Activated naive CD8-positive, alpha-beta T cell treated with anti-CD3 and anti-CD28 coated beads, Interleukin-2, amount 50 U/mL, for 24 hours (primary cell): ENCODE measurements around the gene PTGIS.

Experiments used
- ATAC-seq: fragments of 150-1000 bp; cut with Tn5 transposase; one replicate; pipeline ENCODE4 v1.10.0; 2021
- DNase-seq: peaks from one replicate; pipeline ENCODE4 v3.0.0; 2021
- H3K27ac Mint-ChIP-seq: one replicate; pipeline ENCODE4 v1.8.0; 2021; ENCODE audit warnings: mild to moderate bottlenecking, mixed read lengths
- H3K27me3 Mint-ChIP-seq: one replicate; pipeline ENCODE4 v1.8.0; 2021; ENCODE audit warnings: mixed read lengths
- H3K36me3 Mint-ChIP-seq: one replicate; pipeline ENCODE4 v1.8.0; 2021; ENCODE audit warnings: low read depth, mixed read lengths
- H3K4me1 Mint-ChIP-seq: one replicate; pipeline ENCODE4 v1.8.0; 2021; ENCODE audit warnings: mixed read lengths
- H3K4me3 Mint-ChIP-seq: one replicate; pipeline ENCODE4 v1.8.0; 2021; ENCODE audit warnings: mild to moderate bottlenecking, moderate library complexity, mixed read lengths
- H3K9me3 Mint-ChIP-seq: one replicate; pipeline ENCODE4 v1.8.0; 2021; ENCODE audit warnings: mixed read lengths

Gene PTGIS

DNA sequence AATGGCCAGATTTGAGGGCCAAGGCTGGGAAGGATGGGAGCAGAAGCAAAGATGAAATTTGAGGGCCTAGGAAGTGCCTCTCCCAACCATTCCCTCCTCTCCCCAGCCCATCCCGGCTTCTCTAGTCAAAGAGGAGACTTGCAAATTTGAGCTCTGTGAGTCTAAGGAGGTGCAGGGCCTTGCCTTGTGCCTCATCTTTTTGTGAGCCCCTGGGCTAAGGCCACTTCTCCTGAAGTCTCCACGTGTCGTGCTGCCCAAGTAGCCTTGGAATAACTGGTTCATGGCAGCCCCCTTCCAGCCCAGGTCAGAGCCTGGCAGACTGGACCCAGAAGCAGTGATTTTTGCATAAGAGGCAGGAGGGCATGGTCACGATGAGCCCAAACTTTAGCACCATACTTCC, 6.7 kb downstream of the PTGIS start:
- Mint-ChIP-seq H3K27ac (no peak overlapping the region), H3K9me3 (peaks cover 5% of the 10 kb centered on the region), H3K27me3 (peaks cover 56% of the 10 kb centered on the region), H3K4me3 (no peak overlapping the region), H3K36me3 (peaks cover 1% of the 10 kb centered on the region), H3K4me1 (peaks cover 3% of the 10 kb centered on the region)
- ATAC-seq: no peak
- DNase-seq: no peak

DNA sequence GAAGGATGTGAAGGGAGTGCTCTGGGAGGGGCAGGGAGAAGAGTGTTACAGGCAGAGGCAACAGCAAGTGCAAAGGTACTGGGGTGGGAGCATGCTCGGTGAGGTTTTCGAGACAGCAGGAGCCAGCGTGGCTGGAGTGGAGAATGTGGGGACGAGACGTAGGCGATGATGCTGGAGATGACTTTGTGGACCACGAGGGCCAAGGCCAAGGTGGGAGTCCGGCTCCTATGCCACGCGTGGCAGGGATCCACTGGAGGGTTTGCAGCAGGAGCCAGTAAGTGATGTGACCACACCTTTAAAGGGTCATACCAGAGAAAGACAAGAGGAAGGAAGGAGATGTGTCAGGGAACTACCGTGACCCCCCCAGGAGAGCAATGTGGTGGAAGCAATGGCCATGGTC, 7.3 kb downstream of the PTGIS start:
- H3K27me3 Mint-ChIP-seq: peaks cover 52% of the 10 kb centered on the region
- ATAC-seq (no peak), DNase-seq (no peak)
- H3K4me1 Mint-ChIP-seq: peaks cover 3% of the 10 kb centered on the region
- no peak overlapping the region for H3K4me3 Mint-ChIP-seq
- peaks cover 3% of the 10 kb centered on the region for H3K36me3 Mint-ChIP-seq
- no peak overlapping the region for H3K27ac Mint-ChIP-seq
- peaks cover 5% of the 10 kb centered on the region for H3K9me3 Mint-ChIP-seq

- Mint-ChIP-seq H3K4me3 (no peak overlapping the region), H3K36me3 (peaks cover 4% of the 10 kb centered on the region), H3K9me3 (peaks cover 5% of the 10 kb centered on the region), H3K27ac (no peak overlapping the region), H3K4me1 (peaks cover 3% of the 10 kb centered on the region), H3K27me3 (peaks cover 51% of the 10 kb centered on the region)
- DNase-seq (no peak), ATAC-seq (no peak)
These were observed 7.8 kb downstream of the PTGIS start for GRCh38 chr20:49560186-49560585.

DNA sequence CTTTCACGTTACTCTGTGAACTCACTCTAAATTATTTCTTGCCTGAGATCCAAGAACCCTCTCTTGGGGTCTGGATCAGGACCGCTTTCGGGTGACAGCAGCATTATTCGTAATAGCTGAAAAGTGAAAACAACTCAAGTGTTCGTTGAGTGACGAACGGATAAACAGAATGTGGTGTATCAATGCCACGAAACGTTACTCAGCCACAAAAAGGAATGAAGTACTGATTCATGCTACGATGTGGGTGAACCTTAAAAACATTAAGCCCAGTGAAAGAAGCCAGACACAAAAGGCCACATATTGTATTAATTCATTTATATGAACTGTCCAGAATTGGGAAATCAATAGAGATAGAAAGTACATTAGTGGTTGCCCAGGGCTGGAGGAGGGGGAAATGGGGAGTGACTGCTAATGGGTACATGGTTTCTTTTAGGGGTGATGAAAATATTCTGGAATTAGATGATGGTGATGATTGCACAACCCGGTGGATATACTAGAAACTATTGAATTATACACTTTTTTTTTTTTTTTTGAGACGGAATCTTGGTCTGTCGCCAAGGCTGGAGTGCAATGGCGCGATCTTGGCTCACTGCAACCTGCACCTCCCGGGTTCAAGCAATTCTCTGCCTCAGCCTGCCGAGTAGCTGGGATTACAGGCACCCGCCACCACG, 8.4 kb downstream of the PTGIS start:
- DNase-seq (no peak), ATAC-seq (no peak)
- Mint-ChIP-seq H3K27ac (no peak overlapping the region), H3K4me1 (peaks cover 3% of the 10 kb centered on the region), H3K9me3 (peaks cover 5% of the 10 kb centered on the region), H3K27me3 (peaks cover 52% of the 10 kb centered on the region), H3K4me3 (no peak overlapping the region), H3K36me3 (peaks cover 4% of the 10 kb centered on the region)

GRCh38 chr20:49558826-49559225, 9.1 kb downstream of the PTGIS start:
- Mint-ChIP-seq H3K27ac (no peak overlapping the region), H3K27me3 (peaks cover 56% of the 10 kb centered on the region), H3K36me3 (peaks cover 4% of the 10 kb centered on the region), H3K4me3 (no peak overlapping the region), H3K9me3 (peaks cover 5% of the 10 kb centered on the region), H3K4me1 (peaks cover 3% of the 10 kb centered on the region)
- DNase-seq (no peak), ATAC-seq (no peak)

GRCh38 chr20:49557449-49557848, 10.5 kb downstream of the PTGIS start:
- ATAC-seq: no peak
- peaks cover under 1% of the 10 kb centered on the region for H3K4me1 Mint-ChIP-seq

GRCh38 chr20:49556621-49557020, 11.3 kb downstream of the PTGIS start:
- ATAC-seq (no peak), DNase-seq (no peak)
- Mint-ChIP-seq H3K27ac (no peak overlapping the region), H3K9me3 (peaks cover 5% of the 10 kb centered on the region), H3K4me3 (no peak overlapping the region), H3K4me1 (peaks cover 5% of the 10 kb centered on the region), H3K36me3 (peaks cover 4% of the 10 kb centered on the region), H3K27me3 (peaks cover 53% of the 10 kb centered on the region)

More at GRCh38 chr20:49557449-49557848, 10.5 kb downstream of the PTGIS start:
- DNase-seq: no peak
- no peak overlapping the region for H3K4me3 Mint-ChIP-seq
- peaks cover 48% of the 10 kb centered on the region for H3K27me3 Mint-ChIP-seq
- peaks cover 5% of the 10 kb centered on the region for H3K9me3 Mint-ChIP-seq
- peaks cover 4% of the 10 kb centered on the region for H3K36me3 Mint-ChIP-seq
- H3K27ac Mint-ChIP-seq: no peak overlapping the region

GRCh38 chr20:49549801-49550551, 18.0 kb downstream of the PTGIS start:
- no peak overlapping the region for H3K4me3 Mint-ChIP-seq
- peaks cover 5% of the 10 kb centered on the region for H3K4me1 Mint-ChIP-seq
- H3K27me3 Mint-ChIP-seq: peaks cover 20% of the 10 kb centered on the region
- H3K27ac Mint-ChIP-seq: no peak overlapping the region
- no peak for DNase-seq
- peak; percentile 61 for ATAC-seq
- H3K36me3 Mint-ChIP-seq: peaks cover 11% of the 10 kb centered on the region
- peaks cover 9% of the 10 kb centered on the region for H3K9me3 Mint-ChIP-seq

DNA sequence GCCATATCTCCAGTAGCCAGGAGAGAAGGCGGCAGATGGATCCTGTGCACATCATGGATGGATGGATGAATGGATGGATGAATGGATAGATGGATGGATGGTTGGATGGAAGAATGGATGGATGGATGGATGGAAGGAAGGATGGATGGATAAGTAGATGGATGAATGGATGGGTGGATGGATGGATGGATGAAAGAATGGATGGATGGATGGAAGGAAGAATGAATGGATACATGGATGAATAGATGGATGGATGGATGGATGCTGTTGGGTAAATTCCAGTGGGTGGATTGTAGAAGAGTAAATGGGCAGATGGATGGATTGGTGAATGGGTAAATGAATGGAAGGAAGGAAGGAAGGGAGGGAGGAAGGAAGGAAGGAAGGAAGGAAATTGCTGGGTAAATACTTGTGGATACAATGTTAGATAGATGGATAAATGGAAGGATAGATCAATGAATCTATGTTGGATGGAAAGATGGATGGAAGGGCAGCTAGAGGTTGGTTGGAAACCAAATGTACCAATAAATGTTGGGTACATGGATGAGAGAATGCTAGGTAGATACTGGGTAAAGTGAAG, 19.5 kb downstream of the PTGIS start:
- ATAC-seq (no peak), DNase-seq (no peak)
- H3K4me3 Mint-ChIP-seq: no peak overlapping the region
- peaks cover 10% of the 10 kb centered on the region for H3K4me1 Mint-ChIP-seq
- no peak overlapping the region for H3K27ac Mint-ChIP-seq
- peaks cover 18% of the 10 kb centered on the region for H3K27me3 Mint-ChIP-seq
- peaks cover 15% of the 10 kb centered on the region for H3K9me3 Mint-ChIP-seq
- peaks cover 17% of the 10 kb centered on the region for H3K36me3 Mint-ChIP-seq

DNA sequence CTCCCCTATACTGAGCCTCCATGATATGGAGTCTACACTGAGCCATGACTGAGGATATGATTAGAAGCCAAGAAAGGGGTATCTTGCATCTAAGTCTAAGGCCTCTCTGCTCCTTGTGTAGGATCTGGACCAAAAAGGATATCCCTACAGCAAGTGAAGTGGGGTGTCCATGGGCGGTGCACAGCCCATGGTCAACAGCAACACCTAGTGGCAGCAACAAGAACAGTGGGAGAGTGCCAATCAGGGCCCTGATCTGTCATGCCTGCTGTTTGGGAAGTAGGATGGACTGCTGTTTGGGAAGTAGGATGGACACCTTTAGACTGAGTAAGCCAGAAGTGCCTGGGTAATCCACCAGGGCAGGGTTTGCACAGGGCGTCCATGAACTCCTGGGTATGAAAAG, 22.4 kb downstream of the PTGIS start:
- H3K27me3 Mint-ChIP-seq: peaks cover 5% of the 10 kb centered on the region

DNA sequence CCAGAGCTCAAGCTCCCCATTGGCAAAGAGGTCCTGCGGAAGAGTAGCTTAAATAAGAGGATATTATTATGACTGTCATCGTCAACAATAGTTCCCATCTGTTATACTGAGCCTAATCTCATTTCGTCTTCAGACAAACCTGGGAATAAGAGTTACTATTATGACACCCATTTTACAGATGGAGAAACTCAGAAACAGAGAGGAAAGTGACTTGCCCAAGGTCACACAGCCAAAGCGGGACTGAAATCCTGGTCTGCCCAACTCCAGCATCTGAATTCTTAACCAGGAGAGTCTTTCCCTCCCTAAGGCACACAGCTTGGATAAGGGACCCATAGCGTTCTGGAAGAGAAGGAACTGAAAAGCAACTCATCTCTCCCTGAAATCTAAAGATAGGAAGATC, 23.4 kb downstream of the PTGIS start:
- peaks cover 17% of the 10 kb centered on the region for H3K36me3 Mint-ChIP-seq
- ATAC-seq: no peak

More for the DNA sequence above, 22.4 kb downstream of the PTGIS start:
- ATAC-seq (no peak), DNase-seq (no peak)
- H3K36me3 Mint-ChIP-seq: peaks cover 17% of the 10 kb centered on the region
- no peak overlapping the region for H3K27ac Mint-ChIP-seq
- peaks cover 22% of the 10 kb centered on the region for H3K4me1 Mint-ChIP-seq
- H3K9me3 Mint-ChIP-seq: peaks cover 15% of the 10 kb centered on the region
- H3K4me3 Mint-ChIP-seq: no peak overlapping the region

GRCh38 chr20:49543858-49544437, 24.0 kb downstream of the PTGIS start:
- Mint-ChIP-seq H3K9me3 (peaks cover 15% of the 10 kb centered on the region), H3K4me3 (no peak overlapping the region), H3K4me1 (peaks cover 22% of the 10 kb centered on the region), H3K36me3 (peaks cover 18% of the 10 kb centered on the region), H3K27ac (no peak overlapping the region), H3K27me3 (peaks cover 13% of the 10 kb centered on the region)
- no peak for DNase-seq
- ATAC-seq: no peak

More for the DNA sequence above, 23.4 kb downstream of the PTGIS start:
- no peak for DNase-seq
- Mint-ChIP-seq H3K9me3 (peaks cover 15% of the 10 kb centered on the region), H3K27me3 (peaks cover 13% of the 10 kb centered on the region), H3K4me3 (no peak overlapping the region), H3K4me1 (peaks cover 22% of the 10 kb centered on the region), H3K27ac (no peak overlapping the region)

DNA sequence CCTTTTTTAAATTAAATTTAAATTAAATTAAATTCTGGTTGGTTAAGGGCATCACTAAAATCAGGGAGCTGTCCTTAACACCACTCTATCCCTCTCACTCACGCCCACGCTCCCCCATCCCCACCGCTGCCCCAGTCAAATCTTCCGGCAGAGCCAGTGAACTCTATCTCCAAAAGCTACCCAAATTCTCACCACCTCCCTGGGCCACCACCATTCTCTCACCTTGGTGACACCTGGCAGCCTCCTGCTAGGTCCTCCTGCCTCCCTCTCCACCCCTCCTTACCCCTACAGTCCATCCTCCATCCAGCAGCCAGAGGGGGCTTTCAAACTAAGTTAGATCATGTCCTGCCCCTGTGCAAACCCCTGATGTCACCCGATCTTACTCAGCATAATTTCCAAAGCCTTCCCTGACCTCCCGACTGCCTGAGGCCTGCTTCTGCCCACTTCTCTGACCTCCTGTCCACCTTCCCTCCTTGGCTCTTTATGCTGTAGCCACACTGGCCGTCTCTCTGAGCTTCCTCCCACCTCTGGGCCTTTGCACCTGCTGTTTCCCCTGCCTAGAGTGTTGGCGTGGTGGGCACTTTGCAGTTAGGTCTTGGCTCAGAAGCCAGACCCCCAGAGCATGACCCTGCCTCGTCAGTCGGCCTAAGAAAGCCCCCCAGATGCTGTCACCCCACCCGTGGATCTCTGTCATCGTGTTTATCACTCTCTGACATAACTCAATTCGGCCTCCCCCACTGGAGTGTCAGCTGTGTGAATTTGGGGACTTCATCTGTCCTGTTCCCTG, 24.7 kb downstream of the PTGIS start:
- DNase-seq (no peak), ATAC-seq (no peak)
- peaks cover 20% of the 10 kb centered on the region for H3K36me3 Mint-ChIP-seq
- peaks cover 22% of the 10 kb centered on the region for H3K4me1 Mint-ChIP-seq
- H3K9me3 Mint-ChIP-seq: peaks cover 15% of the 10 kb centered on the region
- peaks cover 15% of the 10 kb centered on the region for H3K27me3 Mint-ChIP-seq
- H3K4me3 Mint-ChIP-seq: no peak overlapping the region
- peak overlapping the region; percentile 91 for H3K27ac Mint-ChIP-seq

DNA sequence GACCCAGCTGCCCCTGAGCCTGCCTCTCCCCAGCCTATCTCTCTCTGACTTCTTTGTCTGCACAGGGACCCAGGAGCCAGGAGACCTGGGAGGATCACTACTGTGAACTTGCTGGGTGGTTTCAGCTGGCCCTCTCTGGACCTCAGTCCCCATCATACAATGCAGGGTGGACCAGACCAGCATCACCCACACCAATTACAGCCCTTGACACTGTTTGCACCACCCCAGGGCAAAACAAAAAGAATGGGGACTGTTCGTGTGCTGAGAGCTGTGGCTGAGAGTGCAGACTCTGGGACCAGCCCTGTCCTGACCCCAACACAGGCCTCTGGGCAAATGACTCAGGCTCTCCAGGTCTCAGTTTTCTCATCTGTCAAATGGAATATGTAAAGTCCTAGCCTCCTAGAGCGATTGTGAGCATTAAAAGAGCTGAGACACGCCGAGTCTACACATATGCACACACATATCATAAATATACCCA, 25.4 kb downstream of the PTGIS start:
- H3K9me3 Mint-ChIP-seq: peaks cover 15% of the 10 kb centered on the region
- DNase-seq (no peak), ATAC-seq (peak; percentile 62)
- H3K36me3 Mint-ChIP-seq: peaks cover 20% of the 10 kb centered on the region
- peak overlapping the region; percentile 91 for H3K27ac Mint-ChIP-seq
- peaks cover 16% of the 10 kb centered on the region for H3K27me3 Mint-ChIP-seq
- no peak overlapping the region for H3K4me3 Mint-ChIP-seq
- peaks cover 22% of the 10 kb centered on the region for H3K4me1 Mint-ChIP-seq
